ENCODE results near the gene NRXN2.

NRXN2 gene

GRCh38 chr11:64685536-64685935 is 37.5 kb downstream of the NRXN2 start:
- Histone ChIP-seq H4K20me1 (ENCODE audit: insufficient read depth, low read length, poor library complexity, severe bottlenecking) (no peaks in the 10 kb centered on the region), H3K27me3 (ENCODE audit: insufficient read depth, low read length, poor library complexity, severe bottlenecking) (no peaks in the 10 kb centered on the region), H3K36me3 (ENCODE audit: insufficient read depth, low read length) (no peaks in the 10 kb centered on the region), H3K4me3 (ENCODE audit: low read length, poor library complexity, severe bottlenecking) (no peak overlapping the region), H3F3A (ENCODE audit: low read depth) (no peaks in the 10 kb centered on the region), H3K9ac (ENCODE audit: low read depth, low read length, poor library complexity, severe bottlenecking) (no peak overlapping the region), H3K9me2 (replicated peaks; ENCODE audit: low read depth, low read length) (no peaks in the 10 kb centered on the region), H3K4me1 (ENCODE audit: insufficient read depth, low read length, poor library complexity, severe bottlenecking) (peaks cover 18% of the 10 kb centered on the region), H3K9me3 (ENCODE audit: insufficient read depth, low read depth, low read length) (no peaks in the 10 kb centered on the region), H2AFZ (ENCODE audit: low read length) (no peak overlapping the region), H3K79me2 (ENCODE audit: insufficient read depth, low read length) (no peaks in the 10 kb centered on the region), H3K4me2 (ENCODE audit: low read depth, low read length, poor library complexity, severe bottlenecking) (no peak overlapping the region)
- TF ChIP-seq CTCF (conservative IDR thresholded peaks at IDR 0.05; ENCODE audit: low read length) = no peak
- TF ChIP-seq EZH2phosphoT487 (IDR thresholded peaks at IDR 0.05; ENCODE audit: borderline replicate concordance) = no peak

- H3K4me1 ChIP-seq (ENCODE audit: insufficient read depth, low read length, poor library complexity, severe bottlenecking) = peaks cover 8% of the 10 kb centered on the region
- no peak overlapping the region for H3K9ac ChIP-seq (ENCODE audit: low read depth, low read length, poor library complexity, severe bottlenecking)
- no peaks in the 10 kb centered on the region for H3K36me3 ChIP-seq (ENCODE audit: insufficient read depth, low read length)
- H3K4me2 ChIP-seq (ENCODE audit: low read depth, low read length, poor library complexity, severe bottlenecking) = no peak overlapping the region
- no peaks in the 10 kb centered on the region for H3K9me3 ChIP-seq (ENCODE audit: insufficient read depth, low read depth, low read length)
- no peak overlapping the region for H3K4me3 ChIP-seq (ENCODE audit: low read length, poor library complexity, severe bottlenecking)
- no peaks in the 10 kb centered on the region for H4K20me1 ChIP-seq (ENCODE audit: insufficient read depth, low read length, poor library complexity, severe bottlenecking)
- H3K9me2 ChIP-seq (replicated peaks; ENCODE audit: low read depth, low read length) = no peaks in the 10 kb centered on the region
- TF ChIP-seq EZH2phosphoT487 (IDR thresholded peaks at IDR 0.05; ENCODE audit: borderline replicate concordance) (no peak), CTCF (conservative IDR thresholded peaks at IDR 0.05; ENCODE audit: low read length) (no peak)
- H3F3A ChIP-seq (ENCODE audit: low read depth) = no peaks in the 10 kb centered on the region
- H3K27me3 ChIP-seq (ENCODE audit: insufficient read depth, low read length, poor library complexity, severe bottlenecking) = no peaks in the 10 kb centered on the region
- no peak overlapping the region for H2AFZ ChIP-seq (ENCODE audit: low read length)
- H3K79me2 ChIP-seq (ENCODE audit: insufficient read depth, low read length) = no peaks in the 10 kb centered on the region
Observed at GRCh38 chr11:64684357-64684756, 38.6 kb downstream of the NRXN2 start.

- no peaks in the 10 kb centered on the region for H3K9me2 ChIP-seq (replicated peaks; ENCODE audit: low read depth, low read length)
- no peak overlapping the region for H3K4me3 ChIP-seq (ENCODE audit: low read length, poor library complexity, severe bottlenecking)
- no peaks in the 10 kb centered on the region for H3K4me1 ChIP-seq (ENCODE audit: insufficient read depth, low read length, poor library complexity, severe bottlenecking)
- no peaks in the 10 kb centered on the region for H3F3A ChIP-seq (ENCODE audit: low read depth)
- H3K9ac ChIP-seq (ENCODE audit: low read depth, low read length, poor library complexity, severe bottlenecking) = no peak overlapping the region
- no peaks in the 10 kb centered on the region for H3K9me3 ChIP-seq (ENCODE audit: insufficient read depth, low read depth, low read length)
- no peaks in the 10 kb centered on the region for H3K36me3 ChIP-seq (ENCODE audit: insufficient read depth, low read length)
- no peak overlapping the region for H2AFZ ChIP-seq (ENCODE audit: low read length)
- TF ChIP-seq EZH2phosphoT487 (IDR thresholded peaks at IDR 0.05; ENCODE audit: borderline replicate concordance) (no peak), CTCF (conservative IDR thresholded peaks at IDR 0.05; ENCODE audit: low read length) (no peak)
- no peak overlapping the region for H3K4me2 ChIP-seq (ENCODE audit: low read depth, low read length, poor library complexity, severe bottlenecking)
- H4K20me1 ChIP-seq (ENCODE audit: insufficient read depth, low read length, poor library complexity, severe bottlenecking) = no peaks in the 10 kb centered on the region
- H3K79me2 ChIP-seq (ENCODE audit: insufficient read depth, low read length) = no peaks in the 10 kb centered on the region
- no peaks in the 10 kb centered on the region for H3K27me3 ChIP-seq (ENCODE audit: insufficient read depth, low read length, poor library complexity, severe bottlenecking)
Observed at GRCh38 chr11:64681171-64681570, 41.8 kb downstream of the NRXN2 start.

Measured in Loucy (cell line).